NB4 (cell line): Measurements from ENCODE around the gene OXT.

Experiments
- POLR2A ChIP-seq: IDR thresholded peaks from 2 replicates; pipeline ENCODE4 v1.6.1; 2011; ENCODE audit warnings: mild to moderate bottlenecking; ENCODE audit not compliant: insufficient read length; ENCODE audit errors: extremely low read depth
- TF ChIP-seq, protein P1 (sequence below): IDR thresholded peaks from one replicate; pipeline ENCODE4 v1.5.1; 2012; ENCODE audit warnings: low read depth, low read length

DNA sequence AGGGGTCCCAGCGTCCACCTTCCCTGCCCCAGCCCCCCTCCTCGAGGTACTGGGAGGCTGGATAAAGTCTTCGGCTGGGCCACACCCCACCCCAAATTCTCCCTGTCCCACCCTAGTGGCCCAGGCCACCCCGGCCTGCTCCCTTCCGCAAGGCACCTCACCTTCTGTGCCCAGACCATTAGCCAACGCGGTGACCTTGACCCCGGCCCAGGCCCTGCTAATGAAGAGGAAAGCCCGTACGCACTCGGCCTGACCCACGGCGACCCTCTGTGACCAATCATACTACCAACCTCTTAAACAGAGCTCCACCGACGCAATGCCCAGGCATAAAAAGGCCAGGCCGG, 182 bp upstream of the OXT start:
- TF ChIP-seq, protein P1, sequence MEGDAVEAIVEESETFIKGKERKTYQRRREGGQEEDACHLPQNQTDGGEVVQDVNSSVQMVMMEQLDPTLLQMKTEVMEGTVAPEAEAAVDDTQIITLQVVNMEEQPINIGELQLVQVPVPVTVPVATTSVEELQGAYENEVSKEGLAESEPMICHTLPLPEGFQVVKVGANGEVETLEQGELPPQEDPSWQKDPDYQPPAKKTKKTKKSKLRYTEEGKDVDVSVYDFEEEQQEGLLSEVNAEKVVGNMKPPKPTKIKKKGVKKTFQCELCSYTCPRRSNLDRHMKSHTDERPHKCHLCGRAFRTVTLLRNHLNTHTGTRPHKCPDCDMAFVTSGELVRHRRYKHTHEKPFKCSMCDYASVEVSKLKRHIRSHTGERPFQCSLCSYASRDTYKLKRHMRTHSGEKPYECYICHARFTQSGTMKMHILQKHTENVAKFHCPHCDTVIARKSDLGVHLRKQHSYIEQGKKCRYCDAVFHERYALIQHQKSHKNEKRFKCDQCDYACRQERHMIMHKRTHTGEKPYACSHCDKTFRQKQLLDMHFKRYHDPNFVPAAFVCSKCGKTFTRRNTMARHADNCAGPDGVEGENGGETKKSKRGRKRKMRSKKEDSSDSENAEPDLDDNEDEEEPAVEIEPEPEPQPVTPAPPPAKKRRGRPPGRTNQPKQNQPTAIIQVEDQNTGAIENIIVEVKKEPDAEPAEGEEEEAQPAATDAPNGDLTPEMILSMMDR, result no peak
- no peak for TF ChIP-seq POLR2A
